Ramos (cell line): ENCODE measurements around the gene UBAP2.

Source experiments
- in situ Hi-C: fragments of 300-500 bp; cut with MboI; formaldehyde crosslinking; loops from one replicate; pipeline ENCODE4 v1.14.3; 2022; ENCODE audit warnings: low sequenced_read_pairs; ENCODE audit not compliant: unreplicated experiment

Gene UBAP2

DNA sequence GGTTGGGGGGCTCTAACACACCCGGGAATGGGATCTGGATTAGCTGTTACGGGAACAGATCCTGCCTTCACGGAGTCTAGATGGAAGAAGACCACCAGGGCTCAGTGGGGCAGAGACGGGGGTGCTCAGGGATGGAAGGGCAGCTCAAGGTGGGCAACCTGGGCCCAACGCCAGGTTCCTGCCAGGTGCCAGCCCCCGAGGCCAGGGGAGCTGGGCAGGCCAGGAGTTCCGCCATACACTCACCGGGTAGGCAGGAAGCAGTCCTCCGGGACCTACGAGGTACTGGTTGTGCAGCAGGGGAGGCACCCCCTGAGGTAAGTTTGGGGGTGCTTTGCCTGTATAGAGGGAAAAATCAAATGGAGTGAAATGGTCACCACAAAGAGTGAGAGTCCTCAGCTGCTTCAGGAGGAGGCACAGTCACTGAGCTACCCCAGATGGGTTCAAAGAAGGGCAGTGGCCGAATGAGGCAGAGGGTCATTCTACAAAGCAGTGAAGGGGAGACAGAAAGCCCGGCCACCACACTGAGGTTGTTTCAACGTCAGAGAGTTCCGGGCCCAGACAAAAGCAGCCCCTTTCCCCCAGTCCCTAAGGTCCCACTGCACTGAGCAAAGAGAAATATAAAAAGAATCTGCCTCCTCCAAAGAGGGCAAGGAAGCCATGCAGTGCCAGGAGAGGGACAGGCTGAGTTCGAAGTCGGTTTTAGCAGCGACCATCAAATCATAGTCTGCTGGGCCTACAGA, 121.8 kb downstream of the UBAP2 start:
- in situ Hi-C loops: no loop called here

DNA sequence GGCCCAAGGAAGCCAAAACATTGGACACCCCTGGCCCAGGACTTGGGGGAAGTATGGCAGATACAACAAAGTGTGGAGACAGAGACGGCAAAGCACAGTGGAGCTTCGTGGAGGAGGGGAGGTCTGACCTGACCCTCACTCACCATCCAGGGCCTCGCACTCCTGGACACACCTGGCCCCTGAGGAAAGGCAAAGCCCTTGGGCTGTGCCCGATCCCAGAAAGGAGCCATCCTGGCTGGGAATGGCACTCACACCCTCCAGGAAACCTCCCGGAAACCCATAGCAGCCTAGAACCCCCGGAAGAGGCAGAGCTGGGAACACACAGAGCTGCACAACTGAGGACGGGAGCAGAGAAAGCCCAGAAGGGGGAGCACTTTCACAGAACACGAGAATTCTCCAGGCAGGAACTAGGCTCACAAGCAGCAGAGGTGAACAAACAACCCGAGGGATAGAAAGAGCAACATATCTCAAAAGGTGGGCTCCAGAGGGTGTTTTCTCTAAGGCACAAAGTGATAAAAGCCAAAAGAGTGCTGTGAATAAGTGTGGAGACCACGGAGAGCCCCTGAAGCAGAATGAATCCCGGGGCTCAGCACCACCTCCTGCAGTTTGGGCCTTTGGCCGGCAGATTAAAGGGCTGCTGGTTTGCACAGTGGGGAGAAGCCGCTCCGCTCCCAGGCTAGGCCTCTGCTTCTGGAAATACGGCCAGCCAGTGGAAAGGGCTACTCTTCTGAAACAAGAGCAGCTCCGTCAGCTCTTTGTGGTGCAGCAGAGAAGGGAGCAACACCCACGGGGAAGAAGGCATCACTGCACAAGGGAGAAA, 123.5 kb downstream of the UBAP2 start:
- in situ Hi-C loops: no loop called here

DNA sequence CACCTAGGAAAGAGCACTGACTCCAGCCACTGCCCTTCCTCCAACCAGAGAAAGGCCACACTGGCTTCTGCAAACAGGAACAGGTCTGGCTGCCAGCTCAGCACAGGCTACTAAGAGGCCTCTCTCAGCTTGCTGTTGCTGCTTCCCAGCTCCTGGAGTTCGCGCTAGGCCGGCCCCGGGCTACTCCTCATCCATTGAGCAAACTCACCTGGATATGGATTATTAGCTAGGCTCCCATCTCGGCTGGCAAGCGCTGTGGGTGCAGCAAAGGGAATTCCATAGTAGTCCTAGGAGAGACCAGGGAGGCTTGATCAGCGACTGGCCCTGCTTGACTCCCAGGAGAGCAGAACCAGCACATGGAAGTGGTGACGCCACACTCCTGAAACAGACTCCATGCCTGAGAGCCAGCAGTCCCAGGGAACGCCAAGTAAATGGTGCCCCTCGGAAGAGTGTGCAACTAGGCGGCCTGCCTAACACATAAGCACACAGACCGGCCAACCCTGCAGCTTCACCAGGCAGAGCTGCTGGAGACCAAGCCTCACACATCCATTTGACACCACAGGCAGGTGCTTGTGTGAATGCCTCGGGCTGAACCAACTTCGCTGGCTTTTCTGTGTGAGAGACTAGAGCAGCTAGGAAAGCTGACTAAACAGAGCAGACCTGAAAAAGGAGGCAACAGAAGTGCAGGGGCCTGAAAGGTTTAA, 124.5 kb downstream of the UBAP2 start:
- in situ Hi-C loops: no loop called here

DNA sequence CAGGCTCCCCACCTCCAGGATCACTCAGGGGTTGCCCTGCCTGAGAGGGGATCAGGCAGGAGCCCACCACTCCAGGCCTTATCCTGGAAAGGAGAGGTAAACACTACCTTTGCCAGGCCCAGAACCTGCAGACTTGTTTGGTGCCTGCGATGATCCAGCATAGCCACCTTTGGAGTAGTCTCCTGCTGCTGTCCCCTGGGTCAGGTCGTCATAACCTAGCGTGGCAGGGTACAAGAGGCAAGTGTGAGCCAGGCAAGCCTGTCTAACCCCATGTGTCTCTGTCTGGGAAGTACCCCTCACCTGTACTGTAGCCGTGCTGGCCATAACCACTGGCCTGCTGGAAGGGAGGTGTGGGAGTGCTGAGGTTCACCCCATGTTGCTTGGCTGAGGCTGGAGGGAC, 125.6 kb downstream of the UBAP2 start:
- in situ Hi-C loops: no loop called here

DNA sequence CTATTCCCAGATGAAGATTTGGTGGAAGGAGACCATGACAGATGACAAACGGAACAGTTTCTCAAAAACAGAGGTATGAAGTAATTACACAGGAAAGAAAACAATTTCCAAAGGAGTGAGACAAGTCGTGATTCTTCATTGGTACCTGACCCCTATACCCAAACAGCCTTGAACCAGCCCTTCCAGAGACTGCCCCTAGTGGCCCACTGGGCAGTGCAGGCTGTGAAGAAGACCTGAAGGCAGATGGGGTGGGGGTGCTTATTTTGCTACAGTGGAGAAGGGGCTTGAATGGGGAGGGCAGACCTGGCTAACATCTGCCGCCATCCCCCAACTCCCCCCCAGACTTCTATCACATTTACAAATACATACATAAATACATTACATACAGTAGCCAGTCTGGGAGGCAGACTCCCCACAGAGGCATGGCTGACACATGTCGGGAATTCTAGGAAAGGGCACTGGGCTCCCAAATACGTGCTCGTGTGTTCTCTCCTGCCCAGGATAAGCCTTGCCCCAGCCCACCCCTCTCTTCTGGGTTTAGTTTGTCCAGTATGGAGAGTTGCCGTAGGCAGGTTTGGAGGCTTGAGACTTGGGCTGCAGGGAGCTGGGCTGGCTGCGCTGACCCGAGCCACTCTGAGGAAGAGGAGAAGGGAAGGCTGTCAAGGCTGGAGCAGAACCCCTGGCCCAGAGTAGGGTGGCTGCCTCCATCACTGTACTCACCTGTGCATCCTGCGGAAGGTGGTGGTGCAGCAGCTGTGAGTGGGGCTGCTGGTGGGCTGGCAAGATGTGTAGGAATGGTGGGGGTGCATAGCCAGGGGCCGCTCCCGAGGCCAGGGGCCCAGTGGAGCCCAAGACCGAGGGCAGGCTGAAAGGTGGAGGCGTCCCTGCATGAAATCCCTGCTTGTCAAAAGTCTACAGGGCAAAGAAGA, 126.5 kb downstream of the UBAP2 start:
- in situ Hi-C loops: no loop called here

DNA sequence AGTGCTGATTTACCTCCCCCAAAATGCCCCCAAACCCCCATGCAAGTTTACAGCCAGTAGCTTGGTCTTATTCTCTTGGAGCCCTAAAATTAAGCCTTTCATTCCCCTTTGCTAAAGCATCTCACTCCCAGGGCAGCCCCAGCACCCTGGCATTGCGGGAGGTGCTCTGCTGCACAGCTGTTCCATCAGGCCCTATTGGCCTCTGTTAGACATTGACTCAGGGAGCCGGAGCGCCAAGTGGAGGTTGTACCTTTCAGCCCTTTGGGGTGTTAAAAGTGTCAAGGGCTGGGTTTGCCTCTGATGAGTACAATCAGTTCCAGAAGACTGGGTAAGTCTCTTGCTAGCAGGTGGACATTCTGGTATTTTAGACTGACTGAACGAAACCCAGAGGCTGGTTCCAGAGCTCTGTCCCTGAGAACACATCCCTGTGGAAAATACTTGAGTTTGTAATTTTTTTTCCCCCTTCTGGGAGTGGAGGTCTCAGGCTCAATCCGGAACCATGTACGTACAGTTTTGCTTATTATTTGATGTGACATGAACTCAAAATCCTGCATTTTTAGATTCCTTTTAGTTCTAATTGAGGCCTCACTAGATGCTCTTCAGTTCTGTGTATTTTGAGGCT, 129.3 kb downstream of the UBAP2 start:
- in situ Hi-C loops: no loop called here

DNA sequence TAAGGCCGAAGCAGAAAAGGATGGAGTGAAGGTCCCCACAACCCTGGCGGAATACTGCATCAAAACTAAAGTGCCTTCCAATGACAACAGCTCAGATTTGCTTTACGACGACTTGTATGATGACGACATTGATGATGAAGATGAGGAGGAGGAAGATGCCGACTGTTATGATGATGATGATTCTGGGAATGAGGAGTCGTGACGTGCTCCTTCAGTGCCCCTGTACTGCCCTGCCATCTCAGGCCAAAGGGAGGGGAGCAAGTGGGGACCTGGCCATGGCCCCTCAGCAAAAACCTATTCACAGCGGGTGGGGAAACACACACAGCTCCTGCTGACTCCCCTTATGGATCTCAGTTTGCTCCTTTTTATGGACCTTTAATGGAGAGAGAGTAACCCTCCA, 131.7 kb downstream of the UBAP2 start:
- in situ Hi-C loops: no loop called here

DNA sequence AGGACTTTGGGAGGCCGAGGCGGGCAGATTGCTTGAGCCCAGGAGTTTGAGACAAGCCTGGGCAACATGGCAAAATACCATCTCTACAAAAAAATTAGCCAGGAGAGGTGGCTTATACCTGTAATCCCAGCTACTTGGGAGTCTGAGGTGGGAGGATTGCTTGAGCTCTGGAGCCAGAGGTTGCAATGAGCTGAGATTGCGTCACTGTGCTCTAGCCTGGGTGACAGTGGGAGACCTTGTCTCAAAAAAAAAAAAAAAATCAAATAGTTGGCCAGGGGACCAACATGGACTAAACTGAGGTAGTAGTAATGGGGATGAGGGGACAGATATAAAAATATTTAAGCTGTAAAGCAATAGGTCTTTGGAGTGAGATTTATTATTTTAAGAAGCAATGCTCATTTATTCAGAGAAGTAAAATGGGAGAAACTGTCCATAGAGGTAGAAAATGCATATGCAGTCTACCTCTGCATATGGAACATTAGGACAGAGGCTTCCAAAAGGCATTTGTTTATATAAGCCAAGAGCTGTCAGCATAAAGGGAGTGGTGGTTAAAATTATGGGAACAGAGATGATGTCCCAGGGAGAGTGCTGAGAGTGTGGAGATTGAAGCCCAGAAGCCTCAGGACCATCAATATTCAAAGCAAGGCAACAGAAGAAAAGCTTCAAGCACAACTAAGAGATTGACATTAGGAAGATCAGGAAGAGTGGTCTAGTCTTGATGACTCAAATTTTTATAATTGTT, 133.6 kb downstream of the UBAP2 start:
- in situ Hi-C loops: no loop called here

DNA sequence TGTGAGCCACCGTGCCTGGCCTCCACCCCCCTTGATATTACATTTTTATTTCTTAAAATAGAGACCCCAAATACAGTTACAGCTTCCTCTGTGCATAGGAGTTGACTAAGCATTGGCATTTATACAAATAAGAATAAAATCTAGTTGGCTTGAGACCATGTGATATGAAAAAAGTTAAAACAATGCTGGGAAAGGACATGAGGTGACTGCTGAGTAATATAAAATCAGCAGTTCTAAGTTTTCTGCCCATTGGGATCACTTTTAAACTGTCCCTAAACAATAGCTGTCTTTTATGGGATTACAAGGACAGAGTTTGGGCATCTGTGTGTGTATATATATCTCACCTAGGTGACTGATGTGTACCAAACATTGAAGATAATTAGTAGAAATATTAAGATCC, 135.1 kb downstream of the UBAP2 start:
- in situ Hi-C loops: no loop called here

DNA sequence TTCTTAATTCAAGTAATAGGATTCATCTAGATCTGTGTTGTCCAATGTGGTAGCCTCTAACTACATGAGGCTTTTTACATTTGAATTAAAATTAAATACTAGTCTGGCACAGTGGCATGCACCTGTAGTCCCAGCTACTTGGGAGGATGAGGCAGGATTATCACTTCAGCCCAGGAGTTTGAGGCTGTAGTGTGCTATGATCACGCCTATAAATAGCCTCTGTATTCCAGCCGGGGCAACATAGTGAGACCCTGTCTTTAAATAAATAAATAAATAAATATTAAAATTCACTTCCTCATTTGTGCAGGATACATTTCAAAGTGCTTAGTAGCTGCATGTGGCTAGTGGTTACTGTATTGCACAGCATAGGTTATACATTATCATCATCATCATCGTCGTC, 139.9 kb downstream of the UBAP2 start:
- in situ Hi-C loops: no loop called here

DNA sequence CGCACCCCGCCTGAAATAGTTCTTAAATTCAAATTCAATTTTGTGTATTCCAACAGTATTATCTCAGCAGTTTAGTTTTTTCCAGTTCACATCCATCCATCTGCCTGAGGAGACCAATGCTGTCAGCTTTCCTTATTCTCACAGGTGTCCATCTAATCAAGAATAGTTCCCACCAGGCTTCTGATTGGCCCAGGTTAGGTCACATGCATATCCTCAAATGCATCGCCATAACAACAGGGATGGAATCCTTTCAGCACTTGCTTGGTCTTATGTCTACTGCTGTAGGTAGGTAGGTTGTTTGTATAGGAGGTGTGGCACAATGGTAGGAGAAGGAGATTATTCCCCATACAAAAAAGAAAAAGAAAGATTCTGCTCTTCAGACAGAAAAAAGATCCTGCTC, 140.6 kb downstream of the UBAP2 start:
- in situ Hi-C loops: no loop called here

DNA sequence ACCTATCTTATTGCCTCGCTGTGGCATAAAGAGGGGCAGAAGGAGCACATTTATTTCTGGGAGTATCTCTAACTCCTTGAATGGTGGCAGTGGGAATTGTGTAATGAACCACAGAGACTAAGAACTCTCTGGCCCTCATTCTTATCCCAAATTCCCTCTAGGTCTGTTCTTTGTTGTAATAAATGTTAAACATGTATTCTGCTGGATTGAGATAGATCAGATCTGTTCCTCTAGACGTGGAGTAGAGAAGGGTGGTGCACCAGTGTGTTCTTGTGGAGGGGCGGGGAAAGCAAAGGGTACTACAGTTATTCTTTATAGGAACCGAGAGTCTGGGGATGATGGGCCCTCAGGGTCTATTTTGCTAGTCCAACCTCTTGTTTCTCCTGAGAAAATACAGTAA, 141.3 kb downstream of the UBAP2 start:
- in situ Hi-C loops: no loop called here

DNA sequence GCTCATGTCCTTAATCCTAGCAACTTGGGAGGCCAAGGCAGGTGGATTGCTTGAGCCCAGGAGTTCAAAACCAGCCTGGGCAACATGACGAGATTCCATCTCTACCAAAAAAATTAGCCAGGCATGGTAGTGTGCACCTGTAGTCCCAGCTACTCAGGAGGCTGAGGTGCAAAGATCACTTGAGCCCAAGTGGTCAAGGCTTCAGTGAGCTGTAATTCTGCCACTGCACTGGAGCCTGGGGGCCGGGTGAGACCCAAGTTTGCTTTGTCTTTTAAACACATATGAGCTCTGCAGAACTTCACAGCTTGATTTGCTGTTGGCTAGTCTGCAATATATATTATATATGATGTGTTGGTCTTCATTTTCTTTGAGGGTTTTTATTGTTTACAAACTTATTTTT, 141.9 kb downstream of the UBAP2 start:
- in situ Hi-C loops: no loop called here

DNA sequence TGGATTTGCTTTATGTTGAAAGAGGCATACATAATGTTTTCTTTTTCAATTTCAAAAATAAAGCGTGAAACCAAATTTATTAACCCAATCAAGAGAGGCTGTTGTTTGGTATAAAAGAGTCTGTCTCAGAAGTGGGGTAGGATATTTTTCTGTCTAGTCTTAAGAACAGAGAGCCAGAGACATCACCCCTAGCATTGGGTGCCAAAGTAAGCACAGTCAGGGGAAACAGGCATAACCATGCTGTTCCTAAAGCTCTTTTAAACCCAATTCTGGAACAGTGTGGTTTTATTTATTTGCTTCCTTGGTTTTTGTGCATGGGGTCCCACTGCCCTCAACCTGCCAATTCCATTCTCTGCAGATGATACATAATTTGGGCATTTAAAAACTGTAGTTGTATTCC, 143.6 kb downstream of the UBAP2 start:
- in situ Hi-C loops: no loop called here

DNA sequence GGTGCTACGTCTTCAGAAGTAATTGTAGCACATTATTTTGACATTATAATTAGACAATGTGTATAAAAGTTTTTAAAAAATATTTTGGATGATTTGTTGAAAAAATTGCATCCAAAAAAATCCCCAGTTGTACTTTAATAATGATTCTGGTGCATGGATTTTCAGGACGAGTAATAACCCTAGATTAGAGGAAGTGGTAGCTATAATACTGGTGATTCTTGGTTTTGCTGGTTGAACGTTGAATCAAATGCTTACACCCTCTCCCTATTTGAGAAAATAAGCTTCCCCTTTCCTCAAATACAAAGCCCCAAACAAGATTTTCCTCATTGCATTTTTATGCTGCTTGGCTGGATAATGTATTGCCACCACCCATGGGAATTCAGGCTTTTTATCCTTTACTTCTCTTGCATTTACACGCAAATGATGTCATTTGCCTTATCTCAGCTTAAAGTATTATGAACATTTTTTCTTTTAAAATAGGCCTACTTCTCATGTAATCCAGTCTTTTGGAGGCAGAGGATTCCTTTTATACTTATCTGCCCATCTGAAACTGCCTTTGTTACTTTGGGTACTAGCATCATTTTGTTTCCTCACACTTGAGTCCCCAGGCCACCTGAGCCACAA, 145.4 kb downstream of the UBAP2 start:
- in situ Hi-C loops: no loop called here

DNA sequence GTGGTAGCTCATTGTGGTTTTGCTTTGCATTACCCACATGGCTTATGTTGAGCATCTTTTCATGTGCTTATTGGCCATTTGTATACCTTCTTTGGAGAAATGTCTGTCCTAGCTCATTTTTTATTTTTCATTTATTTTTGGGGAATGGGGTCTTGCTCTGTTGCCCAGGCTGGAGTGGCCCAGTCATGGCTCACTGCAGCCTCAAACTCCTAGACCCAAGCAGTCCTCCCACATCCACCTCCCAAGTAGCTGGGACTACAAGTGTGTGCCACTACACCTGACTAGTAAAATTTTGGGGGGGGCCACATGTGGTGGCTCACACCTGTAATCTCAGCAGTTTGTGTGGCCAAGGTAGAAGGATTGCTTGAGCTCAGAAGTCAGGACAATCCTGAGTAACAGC, 154.4 kb downstream of the UBAP2 start:
- in situ Hi-C loops: no loop called here

DNA sequence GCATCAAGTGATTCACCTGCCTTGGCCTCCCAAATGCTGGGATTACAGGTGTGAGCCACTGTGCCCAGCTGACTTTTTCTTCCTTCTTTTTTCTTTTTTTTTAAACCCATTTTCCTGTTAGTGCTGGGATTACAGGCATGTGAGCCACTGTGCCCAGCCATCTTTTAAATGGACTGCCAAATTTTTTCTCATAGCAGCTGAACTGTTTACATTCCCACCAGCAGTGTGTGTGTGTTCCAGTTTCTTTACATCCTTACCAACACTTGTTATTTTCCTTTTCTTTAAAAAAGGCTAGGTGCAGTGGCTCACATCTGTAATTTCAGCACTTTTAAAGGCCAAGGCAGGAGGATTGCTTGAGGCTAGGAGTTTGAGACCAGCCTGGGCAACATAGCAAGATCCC, 154.8 kb downstream of the UBAP2 start:
- in situ Hi-C loops: no loop called here

DNA sequence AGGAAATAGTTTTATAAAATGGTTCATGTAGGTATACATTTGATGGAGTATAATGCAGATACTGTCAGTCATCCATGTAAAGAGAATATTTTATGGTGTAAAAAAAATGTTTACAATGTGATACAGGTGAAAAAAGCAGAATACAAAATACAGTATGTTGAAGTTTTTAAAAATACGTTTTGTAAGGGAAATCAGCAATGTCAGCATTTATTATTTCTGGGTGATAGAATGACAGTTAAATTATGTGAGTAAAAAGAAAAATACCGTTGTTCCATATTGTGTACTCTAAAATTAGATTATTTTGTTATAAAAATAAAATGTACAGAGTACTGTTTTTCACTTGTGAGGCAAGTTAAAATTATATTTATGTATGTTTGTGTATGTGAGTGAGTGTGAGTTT, 162.7 kb downstream of the UBAP2 start:
- in situ Hi-C loops: no loop called here
